Measurements from ENCODE around the gene NFATC1. TPM values are rescaled to one million over a fixed set of nuclear protein-coding genes. Genes with fewer than 3 reads are reported as not detected.

The NFATC1 gene
- polyA plus RNA-seq, 3 donors: 5.1 to 5.8 (median 5.7) TPM

DNA sequence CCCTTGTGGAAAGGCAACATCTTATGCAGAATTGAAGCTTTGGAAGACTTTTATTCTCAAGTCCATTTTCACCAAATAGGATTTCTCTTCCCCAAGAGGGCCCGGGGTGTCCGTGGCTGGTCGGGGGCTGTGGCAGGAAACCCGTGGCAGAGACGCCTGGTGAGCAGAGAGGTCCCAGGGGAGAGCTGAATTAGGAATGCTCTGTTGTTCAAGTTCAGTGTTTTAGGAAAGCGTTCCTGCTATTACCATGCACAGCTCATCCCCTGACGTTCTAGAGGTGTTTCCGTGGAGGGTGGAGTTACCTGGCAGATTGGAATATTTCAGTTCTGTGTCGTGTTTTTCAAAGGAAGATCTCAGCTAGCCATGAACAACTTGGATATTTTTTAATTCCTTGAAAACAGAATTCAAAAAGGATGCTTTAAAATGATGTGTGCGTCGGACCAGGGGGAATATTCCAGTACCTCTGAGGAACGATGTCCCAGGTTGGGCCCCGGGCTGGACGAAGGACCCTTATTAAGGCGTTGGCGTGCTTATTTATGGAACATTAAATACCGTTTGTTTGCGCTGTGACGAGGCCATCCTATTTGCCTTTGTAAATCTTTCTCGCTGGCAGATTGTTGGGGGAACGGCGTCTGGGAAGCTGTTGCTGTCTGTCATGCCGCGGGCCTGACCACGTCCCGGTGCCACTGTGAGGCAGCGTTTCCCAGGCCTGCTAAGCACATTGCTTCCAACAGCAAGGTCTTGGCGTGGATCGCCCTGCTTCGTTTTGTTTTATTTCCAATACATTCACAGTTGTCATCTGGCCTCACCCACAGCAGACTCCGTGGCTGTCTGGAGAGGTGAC is 8.2 kb downstream of the NFATC1 start:
- DNase-seq: no peak

GRCh38 chr18:79404567-79404910 is 8.8 kb downstream of the NFATC1 start:
- no peak for DNase-seq

DNA sequence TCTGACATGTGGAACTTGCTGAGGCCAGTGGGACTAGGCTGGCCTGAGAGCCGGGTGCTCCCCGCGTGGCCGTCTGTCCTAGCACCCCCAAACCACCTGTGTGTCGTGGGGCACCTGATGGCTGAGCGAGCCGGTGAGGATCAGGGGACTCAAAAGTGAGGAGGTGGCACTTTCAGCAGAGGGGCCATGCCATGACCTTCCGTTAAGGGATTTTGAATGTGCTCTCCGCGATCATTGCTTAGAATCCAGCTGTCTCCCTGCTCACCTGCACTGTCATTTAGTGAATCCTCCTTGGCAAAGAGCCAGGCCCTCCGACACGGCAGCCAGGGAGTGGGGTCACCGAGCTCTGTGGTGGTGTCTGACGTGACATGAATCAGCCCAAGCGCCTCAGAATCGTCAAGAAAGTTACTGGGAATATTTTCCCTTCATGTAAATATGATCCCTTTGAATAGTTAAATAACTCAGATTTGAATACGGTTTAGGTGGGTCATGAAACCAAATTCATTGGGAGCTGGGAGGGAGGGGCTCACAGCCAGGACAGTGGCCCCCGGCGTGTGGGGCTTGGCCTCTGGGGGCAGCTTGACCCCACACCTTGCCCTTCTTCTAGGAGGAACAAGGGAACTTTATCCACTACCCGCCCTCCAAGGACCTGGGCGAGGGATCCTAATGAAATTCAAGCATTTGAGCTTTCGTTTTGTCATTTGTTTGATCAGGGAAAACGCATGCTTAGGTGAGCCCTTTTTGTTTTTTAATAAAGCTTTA is 9.5 kb downstream of the NFATC1 start:
- no peak for DNase-seq

GRCh38 chr18:79405781-79406575 is 10.2 kb downstream of the NFATC1 start:
- DNase-seq: no peak

GRCh38 chr18:79406708-79407107 is 11.0 kb downstream of the NFATC1 start:
- DNase-seq: no peak

DNA sequence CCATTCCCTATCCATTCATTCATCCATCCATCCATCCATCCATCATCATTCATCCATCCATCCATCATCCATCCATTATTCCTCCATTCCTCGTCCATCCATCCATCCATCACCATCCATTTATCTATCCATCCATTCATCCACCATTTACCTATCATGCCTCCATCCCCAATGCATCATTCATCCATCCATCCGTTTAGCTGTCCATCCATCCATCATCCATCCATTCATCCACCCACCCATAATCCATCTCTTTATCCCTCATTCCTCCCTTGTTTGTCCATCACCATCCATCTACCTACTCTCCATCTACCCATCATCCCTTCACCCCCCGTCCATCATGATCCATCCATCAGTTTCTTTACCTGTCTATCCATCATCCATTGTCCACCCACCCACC is 13.6 kb downstream of the NFATC1 start:
- no peak for DNase-seq

GRCh38 chr18:79410171-79410641 is 14.5 kb downstream of the NFATC1 start:
- DNase-seq: no peak

GRCh38 chr18:79410731-79411613 is 15.2 kb downstream of the NFATC1 start:
- no peak for DNase-seq

- DNase-seq: no peak
Observed at GRCh38 chr18:79411614-79412526, 16.1 kb downstream of the NFATC1 start.

DNA sequence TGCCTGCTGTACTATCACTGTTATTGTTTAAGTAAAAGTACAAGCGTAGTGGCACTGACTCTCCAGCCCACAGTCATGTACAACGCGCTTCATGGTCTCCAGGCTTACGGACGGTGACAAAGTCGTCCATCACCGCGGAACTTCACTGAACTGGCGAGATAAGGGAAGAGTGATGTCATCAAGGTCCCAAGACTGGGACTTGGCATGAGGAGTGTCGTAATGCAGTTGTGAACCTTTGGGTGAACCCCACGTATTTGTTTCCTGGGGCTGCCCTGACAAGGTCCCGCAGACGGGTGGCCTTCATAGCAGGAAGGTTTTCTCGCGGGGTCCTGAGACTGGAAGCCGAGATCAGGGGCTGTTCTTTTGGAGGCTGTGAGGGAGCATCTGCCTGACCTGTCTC is 17.3 kb downstream of the NFATC1 start:
- no peak for DNase-seq

GRCh38 chr18:79413426-79413825 is 17.7 kb downstream of the NFATC1 start:
- no peak for DNase-seq

DNA sequence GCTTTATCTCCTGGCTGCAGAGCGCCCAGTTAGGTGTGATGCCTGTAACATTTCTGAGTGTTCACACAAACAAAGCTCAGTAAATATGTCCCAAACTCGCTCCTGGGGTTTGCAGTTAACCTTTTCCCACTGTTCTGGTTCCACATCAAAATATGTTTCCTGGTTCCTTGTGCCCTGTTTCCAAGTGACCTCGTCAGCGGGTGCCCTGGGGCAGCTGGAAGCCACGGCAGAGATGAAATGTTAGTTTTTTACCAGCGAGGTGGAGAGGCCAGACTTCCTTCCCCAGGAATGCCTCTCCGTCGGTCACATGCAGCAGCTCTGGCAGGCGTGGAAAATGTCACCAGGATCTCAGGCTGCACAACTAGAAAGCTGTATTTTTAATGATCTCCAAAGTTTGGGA is 18.2 kb downstream of the NFATC1 start:
- DNase-seq: no peak

DNA sequence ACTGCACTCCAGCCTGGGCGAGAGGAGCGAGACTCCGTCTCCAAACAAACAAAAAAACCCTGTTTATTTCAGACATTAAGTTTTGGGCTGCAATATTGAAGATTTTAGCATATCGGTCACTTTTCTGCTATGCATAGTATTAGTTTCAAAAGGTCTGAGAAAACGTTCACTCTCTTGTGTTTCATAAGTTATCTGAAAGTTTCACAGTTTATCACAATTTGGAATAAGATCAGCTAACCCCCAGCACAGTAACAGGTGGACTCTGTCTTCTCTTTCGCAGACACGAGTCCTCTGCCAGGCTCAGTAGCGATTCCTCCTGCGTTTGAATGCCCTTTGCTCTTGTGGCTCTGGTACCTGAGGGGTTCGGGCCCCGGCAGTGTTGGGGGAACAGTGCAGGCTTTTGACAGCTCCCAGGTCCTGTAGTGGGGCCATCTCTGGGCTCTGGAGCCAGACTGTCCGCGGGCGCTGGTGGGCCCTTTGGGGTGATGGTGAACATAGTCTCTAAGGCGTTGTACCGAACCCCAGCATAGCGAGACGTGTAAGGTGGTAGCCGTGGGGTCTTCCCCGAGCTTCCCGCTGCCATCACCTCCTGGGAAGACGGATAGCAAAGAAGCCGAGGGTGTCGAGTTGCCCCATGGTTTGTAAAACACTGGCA is 20.4 kb downstream of the NFATC1 start:
- DNase-seq: no peak

DNA sequence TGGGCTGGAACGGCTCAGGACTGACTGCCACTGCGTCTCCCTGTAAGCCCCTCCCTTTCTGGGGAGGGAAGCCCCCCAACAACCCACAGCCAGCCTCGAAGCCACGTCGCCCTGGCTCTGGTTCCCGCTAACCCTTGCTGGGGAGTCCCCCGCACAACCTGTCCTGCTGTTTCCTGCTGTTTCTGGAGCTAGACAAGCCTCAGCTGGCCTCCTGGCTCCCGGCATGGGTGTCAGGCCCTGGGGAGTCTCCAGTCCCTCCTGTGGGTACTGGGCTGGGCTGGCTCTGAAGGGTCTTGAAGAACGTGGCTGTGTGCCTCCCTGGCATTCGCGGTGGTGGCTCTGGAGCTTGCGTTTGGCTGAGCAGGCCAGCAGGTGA is 20.9 kb downstream of the NFATC1 start:
- no peak for DNase-seq

GRCh38 chr18:79418236-79418635 is 22.5 kb downstream of the NFATC1 start:
- no peak for DNase-seq

GRCh38 chr18:79418642-79419041 is 22.9 kb downstream of the NFATC1 start:
- DNase-seq: no peak

DNA sequence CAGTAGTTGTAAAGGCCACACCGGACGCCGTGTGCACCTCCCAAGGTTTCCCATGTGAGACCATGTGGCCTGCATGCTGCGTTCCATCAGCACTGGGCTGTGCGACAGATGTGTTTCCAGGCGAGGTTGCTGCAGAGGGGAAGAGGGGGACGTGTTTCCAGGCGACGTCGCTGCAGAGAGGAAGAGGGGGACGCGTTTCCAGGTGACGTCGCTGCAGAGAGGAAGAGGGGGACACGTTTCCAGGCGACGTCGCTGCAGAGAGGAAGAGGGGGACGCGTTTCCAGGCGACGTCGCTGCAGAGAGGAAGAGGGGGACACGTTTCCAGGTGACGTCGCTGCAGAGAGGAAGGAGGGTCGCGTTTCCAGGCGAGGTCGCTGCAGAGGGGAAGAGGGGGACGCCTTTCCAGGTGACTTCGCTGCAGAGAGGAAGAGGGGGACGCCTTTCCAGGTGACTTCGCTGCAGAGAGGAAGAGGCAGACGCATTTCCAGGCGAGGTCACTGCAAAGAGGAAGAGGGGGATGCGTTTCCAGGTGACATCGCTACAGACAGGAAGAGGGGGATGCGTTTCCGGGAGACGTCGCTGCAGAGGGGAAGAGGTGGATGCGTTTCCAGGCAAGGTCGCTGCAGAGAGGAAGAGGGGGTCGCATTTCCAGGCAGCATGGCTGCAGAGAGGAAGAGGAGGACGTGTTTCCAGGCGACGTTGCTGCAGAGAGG is 24.5 kb downstream of the NFATC1 start:
- DNase-seq: no peak

GRCh38 chr18:79421275-79421857 is 25.6 kb downstream of the NFATC1 start:
- DNase-seq: no peak

All from renal pelvis (tissue), 4 donors.